NCI-H460 (cell line): ENCODE results near the gene CDK14. TPM values are rescaled to one million over a fixed set of nuclear protein-coding genes. Genes with fewer than 3 reads are reported as not detected.

Experiments used
- DNase-seq: peaks from one replicate; pipeline ENCODE4 v3.0.0-alpha.2; 2016; ENCODE audit warnings: low read depth; ENCODE audit errors: extremely low read depth
- total RNA-seq: library from RNA; depleted of rRNA; stranded (reverse); fragments of >200 nt; shearing (Covaris generic); gene quantifications from 2 replicates; pipeline ENCODE4 v1.2.3, GENCODE V29; 2014; rRNA removed

CDK14 gene
- total RNA-seq, 1 experiment from 2014 or later = 0.94 TPM

DNA sequence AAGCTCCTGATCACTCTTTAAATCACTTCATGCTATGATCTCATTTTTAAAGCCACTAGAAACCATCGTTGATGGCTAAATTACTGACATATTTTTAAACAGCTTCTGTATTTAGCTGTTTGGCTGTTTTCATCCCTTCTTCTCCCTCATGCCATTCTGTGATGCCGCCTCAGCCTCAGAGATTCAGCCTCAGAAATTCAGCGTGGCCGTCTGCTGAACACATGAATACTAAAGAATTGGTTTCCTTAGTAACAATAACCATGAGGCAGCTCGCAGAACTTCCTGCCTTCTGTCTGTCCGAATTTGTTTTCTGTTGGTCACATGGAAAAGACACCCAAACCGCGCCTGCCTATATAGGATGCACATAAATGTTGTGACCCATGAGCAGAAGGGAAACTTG, 637.1 kb downstream of the CDK14 start:
- DNase-seq = no peak

DNA sequence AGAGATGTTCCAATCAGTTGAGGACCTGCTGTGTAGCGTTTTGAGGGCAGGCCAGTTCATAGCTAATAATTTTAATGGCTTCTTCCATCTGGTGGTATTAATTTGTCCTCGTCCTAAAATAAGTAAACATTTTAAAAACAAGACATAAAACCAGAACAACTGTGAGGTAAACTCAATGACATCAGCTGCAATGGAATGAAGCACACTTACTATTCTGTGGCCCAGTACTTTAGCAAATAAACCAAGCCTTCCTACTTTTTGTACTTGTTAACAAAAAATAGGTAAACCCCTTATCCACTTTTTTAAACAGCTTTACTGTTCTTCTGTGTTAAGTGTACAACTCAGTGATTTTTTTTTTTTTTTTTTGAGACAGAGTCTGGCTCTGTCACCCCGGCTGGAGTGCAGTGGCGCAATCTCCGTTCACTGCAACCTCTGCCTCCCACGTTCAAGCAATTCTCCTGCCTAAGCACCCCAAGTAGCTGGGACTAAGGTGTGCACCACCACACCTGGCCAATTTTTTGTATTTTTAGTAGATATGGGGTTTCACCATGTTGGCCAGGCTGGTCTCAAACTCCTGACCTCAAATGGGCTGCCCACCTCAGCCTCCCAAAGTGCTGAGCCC, 639.2 kb downstream of the CDK14 start:
- DNase-seq = no peak

DNA sequence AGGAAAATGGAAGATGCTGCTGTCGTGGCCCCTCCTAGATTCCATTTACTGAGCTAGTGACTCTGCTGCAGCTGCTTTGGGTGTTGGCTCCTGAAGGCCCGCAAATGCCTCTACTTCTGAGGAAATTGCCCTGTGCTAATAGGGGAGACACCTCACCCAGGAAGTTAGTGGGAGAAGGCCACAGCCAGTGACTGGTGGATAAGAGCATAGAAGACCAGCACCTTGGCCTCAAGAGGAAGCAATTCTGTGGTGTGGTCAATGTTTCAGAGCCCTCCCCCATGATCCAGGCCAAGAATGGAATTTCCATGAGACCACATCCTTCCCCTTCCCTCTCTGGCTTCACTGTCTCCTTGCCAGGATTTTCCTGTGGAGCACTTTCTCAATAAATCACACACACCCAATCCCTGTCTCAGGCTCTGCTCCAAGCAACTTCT, 643.1 kb downstream of the CDK14 start:
- DNase-seq = no peak

DNA sequence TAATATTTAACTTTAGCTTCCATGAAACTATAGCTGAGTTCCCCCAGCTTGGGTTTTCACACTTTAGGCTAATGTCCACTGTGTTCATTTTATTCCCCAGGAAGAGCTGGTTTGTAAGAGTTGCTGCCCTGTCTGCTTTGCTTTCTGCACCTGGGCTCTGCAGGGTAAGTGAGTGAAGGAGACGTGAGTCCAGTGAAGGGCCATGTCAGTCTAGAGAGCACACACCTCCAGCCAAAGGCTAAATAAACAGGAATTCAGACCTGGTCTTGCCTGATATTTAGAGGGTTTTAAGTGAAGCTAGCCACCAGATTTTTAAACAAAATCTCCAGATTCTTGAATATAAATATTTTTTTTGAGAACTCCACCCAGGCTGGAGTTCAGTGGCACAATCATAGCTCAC, 643.7 kb downstream of the CDK14 start:
- no peak for DNase-seq

DNA sequence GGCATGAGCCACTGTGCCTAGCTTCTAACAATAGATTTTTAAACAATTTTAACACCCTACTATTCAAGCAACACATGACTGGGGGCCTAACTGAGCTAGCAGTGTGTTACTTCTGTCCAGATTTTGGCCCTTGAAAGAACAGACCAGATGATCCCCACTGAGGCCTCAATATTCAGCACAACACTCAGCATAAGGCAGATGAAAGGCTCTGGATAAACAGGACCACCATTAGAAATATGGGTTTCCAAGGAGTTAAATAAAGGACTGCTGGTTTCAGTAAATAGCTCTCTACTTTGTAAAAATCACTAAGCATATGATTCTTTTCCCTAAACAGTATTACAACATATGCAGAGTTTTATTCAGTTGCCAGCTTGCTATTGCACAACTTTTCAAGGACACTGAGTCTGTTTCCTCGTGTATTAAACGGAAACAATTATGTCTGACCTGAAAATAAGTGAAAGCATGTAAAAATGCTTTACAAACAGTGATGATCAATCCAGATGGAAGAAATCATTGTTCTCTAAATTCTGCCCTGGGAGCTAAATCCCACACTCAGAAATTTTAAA, 644.3 kb downstream of the CDK14 start:
- DNase-seq = no peak

DNA sequence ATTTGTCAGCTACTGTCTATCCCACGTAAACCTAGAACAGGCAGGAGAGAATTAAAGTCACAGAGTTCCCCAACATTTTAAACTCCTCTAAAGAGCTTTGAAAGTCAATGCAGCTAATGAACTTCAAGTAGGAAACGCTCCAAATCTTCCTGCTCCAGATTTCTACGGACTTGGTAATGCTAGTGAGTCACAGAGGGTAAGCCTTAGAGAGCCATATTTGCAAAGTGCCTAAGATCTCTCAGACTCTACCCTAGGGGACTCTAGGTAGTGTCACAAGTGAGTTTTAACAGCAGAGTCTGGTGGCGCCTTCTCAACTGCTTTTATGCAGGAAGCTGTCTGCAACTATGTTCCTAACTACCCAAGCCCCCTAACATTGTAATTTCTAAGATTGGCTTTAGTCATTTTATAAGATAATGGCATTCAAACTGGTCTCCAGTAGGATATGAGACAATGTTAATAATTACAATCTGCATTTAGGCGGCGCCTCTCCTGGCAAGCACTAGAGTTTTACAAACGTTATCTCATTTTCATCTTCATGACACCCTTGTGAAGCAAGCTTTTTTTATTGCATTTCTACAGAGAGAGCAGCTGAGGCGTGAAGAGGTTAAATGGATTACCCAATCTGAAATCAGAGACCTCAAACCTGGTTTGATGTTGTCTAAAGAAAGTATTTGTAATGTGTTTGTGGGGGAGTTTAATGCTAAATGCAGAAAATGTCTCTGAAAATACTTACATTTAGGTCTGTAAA, 646.1 kb downstream of the CDK14 start:
- no peak for DNase-seq

DNA sequence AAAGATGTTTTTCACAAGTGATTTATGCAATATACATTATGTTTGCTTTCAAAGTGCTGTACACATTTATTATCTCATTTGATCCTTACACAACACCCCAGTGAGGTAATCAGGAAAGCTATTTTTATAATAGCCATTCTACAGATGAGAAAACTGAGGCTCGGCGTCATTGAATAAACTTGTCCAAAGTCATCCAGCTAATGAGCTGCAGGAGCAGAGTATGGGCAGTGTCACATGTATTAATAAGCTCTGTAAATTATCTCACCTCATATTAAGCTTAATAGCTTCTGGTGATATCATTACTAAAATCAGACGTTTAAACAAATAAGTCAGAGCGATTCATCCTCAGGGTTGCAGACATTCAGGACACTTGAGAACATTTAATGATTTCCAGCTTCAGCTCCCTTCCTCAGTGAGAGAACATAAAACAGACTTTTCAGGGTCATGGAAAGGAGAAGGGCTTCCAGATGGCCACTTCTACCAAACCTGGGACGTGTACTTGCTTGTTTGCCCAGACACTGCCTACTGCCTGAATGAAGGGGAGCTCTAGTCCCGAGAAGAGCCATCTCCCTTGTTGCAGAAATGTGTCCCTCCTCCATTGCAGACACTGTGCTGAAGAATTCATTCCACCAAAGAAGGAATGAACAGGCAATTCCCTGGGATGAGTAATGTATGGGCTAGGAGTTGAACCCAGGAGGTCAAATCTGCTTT, 647.6 kb downstream of the CDK14 start:
- DNase-seq = no peak

DNA sequence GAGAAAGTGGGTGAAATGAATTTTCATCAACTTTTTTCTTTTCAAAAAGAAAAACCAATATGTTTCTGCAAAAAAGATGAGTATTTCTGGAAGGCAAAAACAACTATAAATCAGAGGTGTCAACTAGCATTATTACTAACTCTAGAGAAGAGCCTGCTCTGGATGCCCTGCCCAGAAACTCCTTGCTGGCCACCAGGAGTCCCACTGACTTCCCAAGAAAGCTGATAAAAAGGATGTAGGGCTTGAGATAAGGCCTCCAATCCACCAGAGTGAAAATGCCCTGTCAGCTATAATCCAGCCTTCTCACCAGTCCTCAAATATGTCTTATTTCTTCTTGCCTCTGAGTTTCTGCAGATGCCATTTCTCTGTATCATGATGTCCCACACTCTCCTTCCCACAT, 651.4 kb downstream of the CDK14 start:
- DNase-seq = no peak

DNA sequence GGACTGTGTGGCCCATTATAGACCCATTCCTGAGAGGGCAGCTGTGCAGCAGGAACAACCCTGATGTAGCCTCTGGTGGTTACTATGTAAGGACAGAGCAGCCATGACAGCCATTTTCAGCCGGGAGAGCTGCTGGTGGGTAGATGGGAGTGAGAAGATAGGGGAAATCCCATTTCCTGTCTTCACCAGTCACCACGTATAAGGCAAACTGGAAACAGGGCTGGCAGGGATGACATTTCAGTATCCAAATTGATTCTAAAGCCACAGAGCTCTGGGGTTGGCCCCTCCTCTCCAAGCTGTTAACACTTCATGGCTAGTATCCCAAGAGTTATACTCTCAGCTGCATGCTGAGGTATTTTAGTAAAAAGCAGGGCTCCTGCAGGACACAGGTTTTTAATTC, 652.9 kb downstream of the CDK14 start:
- no peak for DNase-seq

DNA sequence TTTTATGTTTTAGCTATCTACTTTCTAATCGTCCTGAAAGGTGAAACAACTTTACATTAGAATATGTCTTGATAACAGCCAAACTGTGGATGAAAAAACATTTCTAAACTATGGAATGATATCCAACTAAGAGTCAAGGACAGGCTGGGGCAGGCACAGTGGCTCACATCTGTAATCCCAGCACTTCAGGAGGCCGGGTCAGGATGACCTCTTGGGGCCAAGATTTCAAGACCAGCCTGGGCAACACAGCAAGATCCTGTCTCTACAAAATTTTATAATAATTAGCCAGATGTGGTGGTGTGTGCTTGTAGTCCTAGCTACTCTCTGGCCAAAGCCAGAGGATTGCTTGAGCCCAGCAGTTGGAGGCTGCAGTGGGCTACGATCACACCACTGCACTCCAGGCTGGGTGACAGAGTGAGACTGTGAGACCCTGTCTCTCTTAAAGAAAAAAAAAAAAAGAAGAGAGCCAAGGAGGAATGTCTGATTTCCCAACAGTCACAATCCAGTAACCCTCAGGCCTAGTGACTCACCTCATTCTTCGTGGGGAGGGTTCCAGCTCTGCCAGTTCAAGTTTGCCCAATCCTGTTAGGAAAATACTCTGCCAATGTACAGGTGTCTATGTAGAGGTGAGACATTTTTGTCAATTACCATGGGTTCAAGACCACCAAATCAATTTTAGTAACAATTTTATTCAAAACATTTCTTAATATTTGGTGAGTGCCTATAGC, 653.5 kb downstream of the CDK14 start:
- DNase-seq = no peak

DNA sequence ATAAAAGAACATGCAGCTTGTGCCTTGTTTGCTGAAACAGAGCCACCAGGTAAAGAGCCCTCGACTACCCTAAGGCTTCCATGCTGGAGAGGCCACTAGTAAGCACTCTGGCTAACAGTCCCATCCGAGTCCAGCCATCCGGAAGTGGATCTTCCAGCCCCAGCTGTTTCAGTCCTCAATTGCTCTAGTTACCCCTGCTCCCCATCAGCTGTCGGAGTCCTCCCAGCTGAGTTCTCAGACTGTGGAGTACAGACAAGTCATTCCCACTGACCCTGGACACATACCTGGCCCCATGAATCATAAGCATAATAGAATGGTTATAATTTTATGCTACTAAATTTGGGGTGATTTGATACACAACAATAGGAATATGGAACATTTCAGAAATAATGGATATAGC, 654.6 kb downstream of the CDK14 start:
- DNase-seq = no peak

DNA sequence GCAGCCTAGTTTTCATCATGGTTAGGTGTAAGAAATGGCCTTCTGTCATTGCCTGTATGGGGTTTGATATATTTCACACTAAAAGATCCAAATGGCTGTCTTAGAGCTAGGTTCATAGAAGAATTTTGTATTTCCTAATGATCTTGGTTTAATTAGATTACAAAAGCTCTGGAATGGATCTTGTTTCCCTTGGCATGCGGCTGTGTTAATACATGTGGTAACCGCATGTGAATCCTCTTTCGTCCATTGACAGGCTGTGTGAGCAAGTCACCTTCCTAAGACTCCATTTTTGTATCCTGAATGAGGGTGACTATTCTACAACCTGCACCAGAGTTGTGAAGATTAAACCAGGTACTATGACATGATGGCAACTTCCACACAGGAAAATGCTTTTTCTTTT, 655.8 kb downstream of the CDK14 start:
- DNase-seq = no peak

Other genes starting within 250 kb of the CDK14 start
- 26.0 and 33.0 TPM in 2 replicates for gene GTPBP10, start 249.6 kb upstream of the CDK14 start, total RNA-seq
- 39.9 and 45.3 TPM in 2 replicates for gene CLDN12, start 192.9 kb upstream of the CDK14 start, total RNA-seq
- gene PTTG1IP2, start 126.7 kb upstream of the CDK14 start, total RNA-seq = not detected in 2 replicates